Glutamatergic neuron (in vitro differentiated cells): ENCODE results near the gene LYPD4. TPM values are rescaled to one million over a fixed set of nuclear protein-coding genes. Genes with fewer than 3 reads are reported as not detected.

Experiments
- DNase-seq: peaks from one replicate; pipeline ENCODE4 v3.0.0; 2022
- H3K27ac Mint-ChIP-seq: one replicate; pipeline ENCODE4 v1.8.0; 2020; ENCODE audit warnings: mild to moderate bottlenecking, mixed read lengths, inconsistent platforms; ENCODE audit not compliant: unreplicated experiment
- H3K27me3 Mint-ChIP-seq: one replicate; pipeline ENCODE4 v1.8.0; 2020; ENCODE audit warnings: mild to moderate bottlenecking, moderate library complexity, mixed read lengths, inconsistent platforms; ENCODE audit not compliant: unreplicated experiment
- H3K36me3 Mint-ChIP-seq: one replicate; pipeline ENCODE4 v1.8.0; 2020; ENCODE audit warnings: mild to moderate bottlenecking, mixed read lengths, inconsistent platforms; ENCODE audit not compliant: unreplicated experiment
- H3K4me1 Mint-ChIP-seq: one replicate; pipeline ENCODE4 v1.8.0; 2020; ENCODE audit warnings: mild to moderate bottlenecking, low read depth, mixed read lengths, inconsistent platforms; ENCODE audit not compliant: unreplicated experiment
- H3K4me3 Mint-ChIP-seq: one replicate; pipeline ENCODE4 v1.8.0; 2020; ENCODE audit warnings: mild to moderate bottlenecking, mixed read lengths, inconsistent platforms; ENCODE audit not compliant: unreplicated experiment
- H3K9me3 Mint-ChIP-seq: one replicate; pipeline ENCODE4 v1.8.0; 2020; ENCODE audit warnings: mild to moderate bottlenecking, moderate library complexity, mixed read lengths, inconsistent platforms; ENCODE audit not compliant: unreplicated experiment
- total RNA-seq: library from RNA; stranded (reverse); fragmentation: NEBNext Ultra II Directional; extraction: Animal tissue kit (Norgen Biotek cat#: 25700); gene quantifications from one replicate; pipeline ENCODE4 v1.2.1, GENCODE V29; 2021; ENCODE audit not compliant: unreplicated experiment
- TF ChIP-seq, protein P1 (sequence below): fragments of 200-600 bp; sonication (generic); IDR thresholded peaks from one replicate; pipeline ENCODE4 v1.5.0; 2021; ENCODE audit not compliant: partially characterized antibody, unreplicated experiment

Gene LYPD4
- total RNA-seq, 1 donor from 2014 or later = not detected

DNA sequence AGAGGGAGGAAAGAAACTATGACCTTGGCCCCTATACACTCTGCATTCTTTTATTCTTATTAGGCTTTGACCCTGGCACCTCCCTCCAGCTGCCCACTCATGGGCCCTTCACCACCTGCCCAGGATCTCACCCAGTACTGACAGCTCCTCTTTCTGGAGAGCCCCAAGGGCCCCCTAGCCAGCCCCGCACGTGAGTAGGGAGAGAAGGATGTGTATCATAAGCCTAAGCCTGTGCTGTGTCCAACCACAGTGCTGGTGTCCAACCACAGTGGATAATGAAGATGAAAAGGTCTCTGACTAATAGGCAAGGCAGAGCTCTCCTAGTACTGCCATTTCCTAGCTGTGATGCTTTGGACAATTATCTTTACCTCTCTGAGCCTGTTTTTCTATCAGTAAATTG, 4.6 kb upstream of the LYPD4 start:
- no peak overlapping the region for H3K4me3 Mint-ChIP-seq
- TF ChIP-seq, protein P1, sequence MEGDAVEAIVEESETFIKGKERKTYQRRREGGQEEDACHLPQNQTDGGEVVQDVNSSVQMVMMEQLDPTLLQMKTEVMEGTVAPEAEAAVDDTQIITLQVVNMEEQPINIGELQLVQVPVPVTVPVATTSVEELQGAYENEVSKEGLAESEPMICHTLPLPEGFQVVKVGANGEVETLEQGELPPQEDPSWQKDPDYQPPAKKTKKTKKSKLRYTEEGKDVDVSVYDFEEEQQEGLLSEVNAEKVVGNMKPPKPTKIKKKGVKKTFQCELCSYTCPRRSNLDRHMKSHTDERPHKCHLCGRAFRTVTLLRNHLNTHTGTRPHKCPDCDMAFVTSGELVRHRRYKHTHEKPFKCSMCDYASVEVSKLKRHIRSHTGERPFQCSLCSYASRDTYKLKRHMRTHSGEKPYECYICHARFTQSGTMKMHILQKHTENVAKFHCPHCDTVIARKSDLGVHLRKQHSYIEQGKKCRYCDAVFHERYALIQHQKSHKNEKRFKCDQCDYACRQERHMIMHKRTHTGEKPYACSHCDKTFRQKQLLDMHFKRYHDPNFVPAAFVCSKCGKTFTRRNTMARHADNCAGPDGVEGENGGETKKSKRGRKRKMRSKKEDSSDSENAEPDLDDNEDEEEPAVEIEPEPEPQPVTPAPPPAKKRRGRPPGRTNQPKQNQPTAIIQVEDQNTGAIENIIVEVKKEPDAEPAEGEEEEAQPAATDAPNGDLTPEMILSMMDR = no peak
- H3K4me1 Mint-ChIP-seq = peaks cover 12% of the 10 kb centered on the region
- H3K9me3 Mint-ChIP-seq = peaks cover 1% of the 10 kb centered on the region
- peaks cover 4% of the 10 kb centered on the region for H3K36me3 Mint-ChIP-seq
- H3K27ac Mint-ChIP-seq = no peak overlapping the region
- H3K27me3 Mint-ChIP-seq = peaks cover 4% of the 10 kb centered on the region
- DNase-seq = no peak

DNA sequence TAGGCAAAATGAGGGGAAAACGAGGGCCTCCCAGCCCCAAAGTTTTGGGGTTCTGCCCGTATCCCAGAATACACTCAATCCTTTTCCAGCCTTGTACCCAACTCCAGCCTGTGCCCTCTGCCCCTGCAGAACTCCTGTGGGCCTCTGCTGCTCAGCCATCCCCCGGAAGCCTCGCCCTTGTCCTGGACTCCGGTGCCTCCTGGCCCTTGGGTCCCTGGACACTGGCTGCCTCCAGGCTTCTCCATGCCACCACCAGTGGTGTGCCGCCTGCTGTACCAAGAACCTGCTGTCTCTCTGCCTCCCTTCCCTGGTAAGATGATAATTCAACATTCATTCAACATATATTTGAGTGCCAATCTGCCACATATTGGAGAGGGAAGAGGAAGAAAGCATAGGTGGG, 4.2 kb upstream of the LYPD4 start:
- H3K4me3 Mint-ChIP-seq = no peak overlapping the region
- H3K27ac Mint-ChIP-seq = no peak overlapping the region
- peaks cover 12% of the 10 kb centered on the region for H3K4me1 Mint-ChIP-seq
- no peak for DNase-seq
- H3K9me3 Mint-ChIP-seq = peaks cover 3% of the 10 kb centered on the region
- TF ChIP-seq, protein P1 = no peak
- H3K36me3 Mint-ChIP-seq = peaks cover 8% of the 10 kb centered on the region
- H3K27me3 Mint-ChIP-seq = peaks cover 6% of the 10 kb centered on the region

DNA sequence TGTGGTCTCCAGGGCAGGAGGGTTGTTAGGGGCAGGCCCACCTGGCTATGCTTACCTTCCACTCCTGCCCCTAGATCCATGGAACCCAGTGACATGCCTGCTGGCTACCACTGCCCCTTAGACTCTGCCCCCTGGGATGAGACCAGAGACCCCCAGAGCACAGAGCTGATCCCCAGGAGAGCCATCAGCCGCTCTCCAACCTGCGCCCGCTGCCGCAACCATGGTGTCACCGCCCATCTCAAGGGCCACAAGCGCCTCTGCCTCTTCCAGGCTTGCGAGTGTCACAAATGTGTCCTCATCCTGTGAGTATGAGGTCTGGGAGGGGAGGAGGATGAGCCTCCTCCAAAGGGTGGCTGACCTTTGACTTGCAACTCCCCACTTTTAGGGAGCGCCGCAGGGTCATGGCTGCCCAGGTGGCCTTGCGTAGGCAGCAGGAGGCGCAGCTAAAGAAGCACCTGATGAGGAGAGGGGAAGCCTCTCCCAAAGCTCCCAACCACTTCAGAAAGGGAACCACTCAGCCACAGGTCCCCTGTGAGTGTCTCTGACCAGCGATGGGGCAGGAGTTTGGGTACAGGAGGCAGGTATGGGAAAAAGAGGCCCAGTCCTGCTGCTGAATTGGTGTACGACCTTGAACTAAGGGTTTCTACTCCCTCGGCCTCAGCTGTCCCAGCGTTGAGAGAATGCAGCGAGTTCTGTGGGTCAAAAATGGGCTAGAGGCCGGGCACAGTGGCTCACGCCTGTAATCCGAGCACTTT, 3.0 kb upstream of the LYPD4 start:
- Mint-ChIP-seq H3K4me3 (no peak overlapping the region), H3K27me3 (peaks cover 6% of the 10 kb centered on the region), H3K9me3 (peaks cover 3% of the 10 kb centered on the region), H3K36me3 (peaks cover 8% of the 10 kb centered on the region), H3K4me1 (peaks cover 12% of the 10 kb centered on the region), H3K27ac (no peak overlapping the region)
- TF ChIP-seq, protein P1 = no peak
- no peak for DNase-seq

DNA sequence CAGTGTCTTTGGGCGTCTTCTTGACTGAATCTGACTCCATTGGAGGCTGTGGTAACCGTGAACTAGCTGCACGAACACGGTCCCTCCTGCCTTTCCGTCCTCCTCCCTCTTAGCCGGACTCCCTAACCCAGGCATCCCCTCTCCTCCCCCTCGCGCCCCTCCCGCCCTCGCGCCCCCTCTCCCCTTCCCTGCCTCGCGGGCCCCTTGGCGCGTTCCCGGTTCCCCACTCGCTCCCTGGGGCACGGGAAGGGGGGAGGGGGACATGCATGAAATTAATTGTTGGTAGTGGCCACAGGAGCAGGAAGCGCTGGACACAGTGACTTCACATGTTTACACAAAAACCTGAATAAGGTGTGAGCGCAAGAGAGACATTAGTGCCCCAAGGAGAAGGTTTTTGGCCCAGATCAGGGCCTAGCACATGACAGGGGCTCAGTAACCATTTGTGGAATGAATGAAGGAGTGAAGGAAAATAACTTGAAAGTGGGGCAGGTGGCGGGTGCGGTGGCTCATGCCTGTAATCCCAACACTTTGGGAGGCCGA, 638 bp upstream of the LYPD4 start:
- TF ChIP-seq, protein P1 = no peak
- H3K4me1 Mint-ChIP-seq = peaks cover under 1% of the 10 kb centered on the region
- no peak for DNase-seq
- no peak overlapping the region for H3K4me3 Mint-ChIP-seq
- no peak overlapping the region for H3K27ac Mint-ChIP-seq
- H3K9me3 Mint-ChIP-seq = peaks cover 3% of the 10 kb centered on the region
- peaks cover 6% of the 10 kb centered on the region for H3K27me3 Mint-ChIP-seq
- peaks cover 8% of the 10 kb centered on the region for H3K36me3 Mint-ChIP-seq

DNA sequence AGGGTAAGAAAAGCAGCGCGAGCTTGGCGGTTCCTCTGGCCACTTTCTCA, 343 bp upstream of the LYPD4 start, which contains the start of gene DMRTC2:
TSS of gene DMRTC2 (plus strand) at position 42 of the 50 bp plus-strand sequence. CDS start 2,387 bp downstream, outside the sequence.
- Mint-ChIP-seq H3K4me3 (no peak within 1 kb of the TSS), H3K27me3 (peaks cover 6% of the 10 kb centered on the region), H3K27ac (peak within 1 kb of the TSS; percentile 45), H3K9me3 (peaks cover 3% of the 10 kb centered on the region), H3K36me3 (peaks cover 8% of the 10 kb centered on the region), H3K4me1 (no peaks in the 10 kb centered on the region)
- DNase-seq = no peak
- TF ChIP-seq, protein P1 = no peak
